Loucy (cell line): ENCODE measurements around the gene KATNAL1.

ENCODE experiments used
- CTCF ChIP-seq: fragments of 200-600 bp; sonication (generic); conservative IDR thresholded peaks from 2 replicates; pipeline ENCODE4 v1.5.1; 2014; ENCODE audit warnings: mild to moderate bottlenecking, antibody characterized with exemption, low read length
- EZH2phosphoT487 ChIP-seq: fragments of 200-600 bp; IDR thresholded peaks from 2 replicates; pipeline ENCODE4 v1.6.1; 2018; ENCODE audit warnings: antibody characterized with exemption, mild to moderate bottlenecking, moderate library complexity, borderline replicate concordance

- TF ChIP-seq CTCF (no peak), EZH2phosphoT487 (no peak)
Measured at GRCh38 chr13:30157616-30157993, 149.7 kb downstream of the KATNAL1 start.
